ENCODE data around the gene OSBP2.
A peak's percentile ranks its signal among the peaks of the same experiment; 100 is the strongest.

Gene OSBP2

GRCh38 chr22:30947816-30948454 lies 253.3 kb downstream of the OSBP2 start:
- peak; percentile 34 to 62 (median 56) for DNase-seq

GRCh38 chr22:30948930-30949342 lies 254.3 kb downstream of the OSBP2 start:
- DNase-seq = no peak

GRCh38 chr22:30949934-30950660 lies 255.4 kb downstream of the OSBP2 start:
- DNase-seq = peak in 1 of 3 donors; percentile 7

- no peak for DNase-seq
Measured at GRCh38 chr22:30953206-30953605, 258.5 kb downstream of the OSBP2 start.

- DNase-seq = no peak
Measured at GRCh38 chr22:30955153-30955552, 260.5 kb downstream of the OSBP2 start.
